GM12873 (cell line): ENCODE results near the gene FAM241B.

Source experiments
- TF ChIP-seq, protein P1 (sequence below): IDR thresholded peaks from 2 replicates; pipeline ENCODE4 v1.5.1; 2012; ENCODE audit warnings: low read depth, mild to moderate bottlenecking, moderate library complexity, low read length, control low read depth; ENCODE audit not compliant: insufficient read depth; ENCODE audit errors: missing control alignments

FAM241B gene

DNA sequence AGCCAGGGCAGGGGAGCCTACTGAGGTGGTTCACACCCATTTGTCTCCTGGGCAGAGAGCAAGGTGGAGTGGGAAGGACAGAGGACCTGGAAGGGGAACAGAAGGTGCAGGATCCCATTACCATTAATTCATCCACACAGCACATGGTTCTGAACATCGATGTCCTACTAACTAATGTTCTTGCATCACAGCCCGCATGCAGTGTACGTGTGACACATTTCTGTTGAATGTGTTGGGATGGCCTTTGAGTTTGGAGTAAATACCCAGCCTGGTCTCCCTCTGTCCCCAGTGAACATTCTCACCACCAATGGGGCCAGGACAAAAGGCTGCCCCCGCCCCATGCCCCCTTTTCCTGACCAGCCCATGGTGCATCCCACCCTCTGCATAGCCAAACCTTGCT, 46.3 kb downstream of the FAM241B start:
- TF ChIP-seq, protein P1, sequence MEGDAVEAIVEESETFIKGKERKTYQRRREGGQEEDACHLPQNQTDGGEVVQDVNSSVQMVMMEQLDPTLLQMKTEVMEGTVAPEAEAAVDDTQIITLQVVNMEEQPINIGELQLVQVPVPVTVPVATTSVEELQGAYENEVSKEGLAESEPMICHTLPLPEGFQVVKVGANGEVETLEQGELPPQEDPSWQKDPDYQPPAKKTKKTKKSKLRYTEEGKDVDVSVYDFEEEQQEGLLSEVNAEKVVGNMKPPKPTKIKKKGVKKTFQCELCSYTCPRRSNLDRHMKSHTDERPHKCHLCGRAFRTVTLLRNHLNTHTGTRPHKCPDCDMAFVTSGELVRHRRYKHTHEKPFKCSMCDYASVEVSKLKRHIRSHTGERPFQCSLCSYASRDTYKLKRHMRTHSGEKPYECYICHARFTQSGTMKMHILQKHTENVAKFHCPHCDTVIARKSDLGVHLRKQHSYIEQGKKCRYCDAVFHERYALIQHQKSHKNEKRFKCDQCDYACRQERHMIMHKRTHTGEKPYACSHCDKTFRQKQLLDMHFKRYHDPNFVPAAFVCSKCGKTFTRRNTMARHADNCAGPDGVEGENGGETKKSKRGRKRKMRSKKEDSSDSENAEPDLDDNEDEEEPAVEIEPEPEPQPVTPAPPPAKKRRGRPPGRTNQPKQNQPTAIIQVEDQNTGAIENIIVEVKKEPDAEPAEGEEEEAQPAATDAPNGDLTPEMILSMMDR: no peak

DNA sequence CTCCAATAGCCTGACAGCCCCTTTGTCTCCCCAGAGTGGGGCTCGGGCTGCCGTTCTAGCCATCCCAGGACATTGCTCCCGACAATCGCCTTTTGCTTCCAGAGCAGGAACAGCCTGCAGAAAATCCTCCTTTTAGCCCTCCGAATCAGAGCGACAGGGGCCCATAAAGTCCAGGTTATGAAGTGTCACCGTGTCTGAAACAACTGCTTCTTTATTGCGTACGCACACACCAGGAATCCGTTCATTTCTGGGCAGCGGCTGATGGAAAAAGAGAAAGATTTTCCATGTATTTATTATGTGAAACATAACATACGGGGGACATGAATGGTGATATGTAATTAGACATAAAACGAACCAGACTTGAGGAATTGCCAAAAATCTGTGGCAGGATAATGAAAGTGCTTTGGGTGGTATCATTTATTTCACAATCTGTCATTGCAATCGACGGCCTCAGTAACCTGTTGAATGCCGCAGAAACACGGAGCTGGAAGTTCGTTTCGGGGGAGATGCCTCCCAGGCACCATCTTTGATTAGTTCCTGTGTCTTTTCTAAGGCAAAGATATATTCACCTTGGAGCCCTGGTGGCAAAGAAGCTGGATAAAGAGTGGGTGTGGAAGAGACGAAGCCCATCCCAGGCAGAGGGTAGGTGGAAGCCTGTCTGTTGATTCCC, 48.1 kb downstream of the FAM241B start:
- TF ChIP-seq, protein P1: no peak

DNA sequence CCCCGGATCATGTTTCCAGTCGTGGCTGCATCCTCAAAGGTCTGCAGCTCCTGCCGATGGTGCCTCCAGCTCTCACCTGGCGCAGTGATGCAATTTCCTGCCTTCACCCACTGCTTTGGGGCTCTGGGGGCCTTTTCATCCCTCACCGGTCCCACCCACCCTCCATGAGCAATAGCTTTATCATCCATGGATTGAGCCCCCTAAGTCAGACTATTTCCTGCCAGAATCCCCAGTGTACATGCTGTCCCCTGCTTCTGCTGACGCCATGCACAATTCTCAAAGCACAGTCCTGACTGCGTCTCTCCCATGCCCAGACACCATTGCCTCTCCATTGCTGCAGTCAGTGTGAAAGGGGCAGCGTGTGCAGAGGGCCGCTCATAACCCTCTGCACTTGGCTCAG, 49.7 kb downstream of the FAM241B start:
- TF ChIP-seq, protein P1: no peak

DNA sequence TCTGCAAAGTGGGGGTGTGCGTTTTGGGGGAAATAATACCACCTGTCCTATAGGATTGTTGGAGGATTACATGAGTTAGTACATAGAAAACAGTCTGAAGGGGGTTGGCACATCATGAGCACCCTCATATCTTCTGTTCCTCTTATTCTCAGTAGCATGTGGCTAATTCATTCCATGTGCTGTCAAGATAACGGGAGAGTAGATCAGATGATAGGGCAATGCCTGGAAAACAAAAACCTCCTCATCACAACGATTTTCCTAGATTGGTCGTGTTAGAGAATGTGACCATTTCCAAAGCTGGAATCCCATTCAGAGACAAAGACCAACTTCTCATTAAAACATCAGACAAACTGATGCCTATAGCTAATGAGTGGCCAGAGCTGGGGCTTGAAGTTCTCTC, 50.6 kb downstream of the FAM241B start:
- TF ChIP-seq, protein P1: no peak

DNA sequence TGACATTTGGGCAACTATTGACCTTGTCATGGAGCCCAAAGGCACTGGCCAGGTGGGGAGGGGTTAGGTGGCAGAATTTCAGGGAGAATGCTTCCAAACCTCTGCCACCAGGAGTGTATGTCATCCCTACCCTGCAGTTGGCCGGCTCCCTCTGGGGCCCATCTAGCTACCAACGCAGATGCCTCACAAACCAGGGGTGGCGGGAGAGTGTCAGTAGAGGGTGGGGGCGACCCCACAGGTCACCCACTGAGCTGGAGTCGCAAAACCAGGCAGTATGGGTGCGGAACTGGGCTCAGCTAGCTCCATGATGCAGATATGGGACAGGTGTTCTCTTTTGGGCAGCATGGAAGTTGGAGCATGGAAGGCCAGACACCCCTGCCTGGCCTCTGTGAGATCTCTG, 51.4 kb downstream of the FAM241B start:
- TF ChIP-seq, protein P1: no peak

DNA sequence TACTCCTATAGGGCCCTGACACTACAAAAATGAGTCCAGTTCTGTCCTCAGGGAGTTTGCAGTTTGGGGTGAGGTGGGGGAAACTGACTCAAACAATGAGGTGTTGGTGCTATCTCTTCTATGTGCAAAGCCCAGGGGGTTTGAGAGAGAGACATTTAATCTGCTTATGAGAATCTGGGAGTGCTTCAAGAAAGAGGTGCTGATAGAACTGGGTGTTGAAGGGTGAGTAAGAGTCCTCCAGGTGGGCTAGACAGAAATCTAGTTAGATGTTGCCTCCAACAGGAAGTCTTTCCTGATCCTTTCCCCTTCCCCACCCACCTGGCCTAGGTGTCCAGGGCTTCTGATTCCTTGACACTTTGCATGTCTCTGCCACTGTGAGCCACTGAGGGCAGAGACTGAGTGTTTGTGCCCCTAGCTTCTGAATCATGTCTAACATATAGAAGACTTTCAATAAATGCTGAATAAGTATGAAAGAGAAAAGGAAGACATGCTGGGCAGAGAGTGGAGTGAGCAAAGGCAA, 53.0 kb downstream of the FAM241B start:
- TF ChIP-seq, protein P1: no peak
